ENCODE results near the gene OR2M2.

- TF ChIP-seq RAD21 (IDR thresholded peaks at IDR 0.05; ENCODE audit: low read depth): no peak
- TF ChIP-seq NFIC (IDR thresholded peaks at IDR 0.05): no peak
- no peak for TF ChIP-seq TCF12 (IDR thresholded peaks at IDR 0.05; ENCODE audit: low read depth)
- no peak for TF ChIP-seq EGR1 (IDR thresholded peaks at IDR 0.05)
- TF ChIP-seq CEBPB (IDR thresholded peaks at IDR 0.05): no peak
- no peak for TF ChIP-seq TAF1 (IDR thresholded peaks at IDR 0.05; ENCODE audit: low read depth)
These were observed 54.8 kb downstream of the OR2M2 start for GRCh38 chr1:248229360-248229908.
